Measurements from ENCODE around the gene CCR2. TPM values are rescaled to one million over a fixed set of nuclear protein-coding genes. Genes with fewer than 3 reads are reported as not detected.

CCR2 gene
- polyA plus RNA-seq, 1 experiment: not detected

GRCh38 chr3:46407970-46408369 lies 54.1 kb downstream of the CCR2 start:
- DNase-seq (ENCODE audit: low read depth, low spot score): no peak
- Histone ChIP-seq H3K27me3 (ENCODE audit: control insufficient read depth, insufficient read depth, low read length) (no peaks in the 10 kb centered on the region), H3K4me3 (ENCODE audit: low read depth, low read length) (no peak overlapping the region), H3K27ac (ENCODE audit: low read depth, low read length) (no peak overlapping the region), H3K9me3 (ENCODE audit: control insufficient read depth, insufficient read depth, low read length) (no peaks in the 10 kb centered on the region)
- ChIA-PET CTCF (no interaction called here), POLR2A (no interaction called here)
- TF ChIP-seq CTCF (IDR thresholded peaks at IDR 0.05; ENCODE audit: low read depth, low read length): no peak

- ChIA-PET POLR2A (no interaction called here), CTCF (no interaction called here)
- no peaks in the 10 kb centered on the region for H3K9me3 ChIP-seq (ENCODE audit: control insufficient read depth, insufficient read depth, low read length)
- no peaks in the 10 kb centered on the region for H3K27me3 ChIP-seq (ENCODE audit: control insufficient read depth, insufficient read depth, low read length)
- H3K27ac ChIP-seq (ENCODE audit: low read depth, low read length): no peak overlapping the region
- no peak for DNase-seq (ENCODE audit: low read depth, low spot score)
- no peak for TF ChIP-seq CTCF (IDR thresholded peaks at IDR 0.05; ENCODE audit: low read depth, low read length)
- H3K4me3 ChIP-seq (ENCODE audit: low read depth, low read length): no peak overlapping the region
Observed at GRCh38 chr3:46408853-46409252, 54.9 kb downstream of the CCR2 start.

DNA sequence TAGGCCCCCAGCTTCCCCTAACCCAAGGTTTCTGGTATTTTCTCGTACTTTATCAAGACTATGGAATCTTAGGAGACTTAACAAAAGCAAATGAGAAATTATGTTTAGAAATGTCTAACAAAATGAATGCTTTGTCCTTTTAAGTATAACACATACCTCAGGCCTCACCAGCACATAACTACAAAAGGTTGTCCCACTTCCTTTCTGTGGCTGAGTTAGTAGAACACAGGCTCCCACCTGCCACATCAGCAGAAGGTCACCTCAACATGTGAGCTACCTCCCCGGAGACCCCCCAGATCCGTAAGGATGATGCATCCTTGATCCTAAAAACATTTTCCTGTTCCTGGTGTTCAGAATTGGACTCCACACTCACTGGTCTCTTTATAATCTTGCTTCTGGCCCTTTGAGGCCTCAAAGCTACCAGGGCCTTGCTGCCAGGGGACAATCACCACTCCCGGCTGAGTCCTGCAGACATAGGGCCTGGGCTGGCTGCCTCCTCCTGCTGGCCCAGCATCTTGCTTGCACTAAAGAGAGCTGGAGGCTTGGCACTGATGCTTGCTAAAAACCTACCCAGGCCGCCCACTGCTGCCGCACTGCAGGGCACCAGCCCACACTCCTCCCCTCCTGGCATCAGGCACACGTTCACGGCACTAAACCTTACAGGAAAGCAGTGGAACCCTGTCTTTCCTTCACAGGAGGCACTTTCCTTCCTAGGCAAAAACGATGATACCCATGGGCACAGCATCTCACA lies 56.0 kb downstream of the CCR2 start:
- CTCF ChIA-PET: interaction anchor here (1.4 kb wide), 1 partner anchor 31 kb away, joined by 3 read pairs; no protein-coding TSS in a partner anchor
- POLR2A ChIA-PET: no interaction called here
- no peak overlapping the region for H3K4me3 ChIP-seq (ENCODE audit: low read depth, low read length)
- TF ChIP-seq CTCF (IDR thresholded peaks at IDR 0.05; ENCODE audit: low read depth, low read length): no peak
- DNase-seq (ENCODE audit: low read depth, low spot score): no peak
- peaks cover 3% of the 10 kb centered on the region for H3K27me3 ChIP-seq (ENCODE audit: control insufficient read depth, insufficient read depth, low read length)
- H3K9me3 ChIP-seq (ENCODE audit: control insufficient read depth, insufficient read depth, low read length): no peaks in the 10 kb centered on the region
- H3K27ac ChIP-seq (ENCODE audit: low read depth, low read length): no peak overlapping the region

Other genes with a start within 250 kb of the CCR2 start
- gene CCR1, start 145.8 kb upstream of the CCR2 start, polyA plus RNA-seq (2011; rRNA removed): 0.02 TPM in 1 of 2 replicates, not detected in the other
- not detected in 2 replicates for gene CCR3, start 111.7 kb upstream of the CCR2 start, polyA plus RNA-seq (2011; rRNA removed)
- gene CCR5, start 16.8 kb downstream of the CCR2 start, polyA plus RNA-seq (2011; rRNA removed): not detected in 2 replicates
- 0.15 and 0.16 TPM in 2 replicates for gene CCRL2, start 53.1 kb downstream of the CCR2 start, polyA plus RNA-seq (2011; rRNA removed)
- gene LTF, start 110.8 kb downstream of the CCR2 start, polyA plus RNA-seq (2011; rRNA removed): 0.10 TPM in 1 of 2 replicates, not detected in the other
- 0.06 and 0.14 TPM in 2 replicates for gene RTP3, start 143.9 kb downstream of the CCR2 start, polyA plus RNA-seq (2011; rRNA removed)
- gene LRRC2, start 212.2 kb downstream of the CCR2 start, polyA plus RNA-seq (2011; rRNA removed): 3.3 and 4.2 TPM in 2 replicates

All from AG04450 (cell line).